Stimulated activated CD4-positive, alpha-beta T cell treated with anti-CD3 and anti-CD28 coated beads, Interleukin-15, amount 100 ng/mL, for 24 hours (primary cell): ENCODE data around the gene DLX1.
"Not testable (repeated sequence)": the region's sequence is repeated elsewhere in the genome, so short reads cannot be mapped to it uniquely, and the experiment has no call there.

Experiments used
- DNase-seq: peaks from one replicate; pipeline ENCODE4 v3.0.0-alpha.2; 2020

The DLX1 gene

GRCh38 chr2:172065111-172065510 is 20.2 kb upstream of the DLX1 start:
- no peak for DNase-seq

GRCh38 chr2:172066394-172066886 is 18.9 kb upstream of the DLX1 start:
- DNase-seq, result no peak

DNA sequence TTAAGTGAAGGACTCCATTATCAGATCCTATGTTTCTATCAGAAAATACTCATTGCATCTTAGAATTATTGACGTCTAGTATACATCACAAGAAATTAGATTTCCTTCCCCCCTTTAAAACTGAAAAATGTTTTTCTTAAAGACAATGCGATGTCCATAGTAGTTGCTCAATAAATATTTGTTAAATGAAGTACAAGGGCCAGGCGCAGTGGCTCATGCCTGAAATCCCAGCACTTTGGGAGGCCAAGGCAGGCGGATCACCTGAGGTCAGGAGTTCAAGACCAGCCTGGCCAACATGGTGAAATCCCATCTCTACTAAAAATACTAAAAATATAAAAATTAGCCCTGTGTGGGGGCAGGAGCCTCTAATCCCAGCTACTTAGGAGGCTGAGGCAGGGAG is 17.4 kb upstream of the DLX1 start:
- DNase-seq, result not testable (repeated sequence)

- no peak for DNase-seq
Observed at GRCh38 chr2:172070936-172071335, 14.4 kb upstream of the DLX1 start.

- DNase-seq, result no peak
Observed at GRCh38 chr2:172072303-172072702, 13.0 kb upstream of the DLX1 start.

DNA sequence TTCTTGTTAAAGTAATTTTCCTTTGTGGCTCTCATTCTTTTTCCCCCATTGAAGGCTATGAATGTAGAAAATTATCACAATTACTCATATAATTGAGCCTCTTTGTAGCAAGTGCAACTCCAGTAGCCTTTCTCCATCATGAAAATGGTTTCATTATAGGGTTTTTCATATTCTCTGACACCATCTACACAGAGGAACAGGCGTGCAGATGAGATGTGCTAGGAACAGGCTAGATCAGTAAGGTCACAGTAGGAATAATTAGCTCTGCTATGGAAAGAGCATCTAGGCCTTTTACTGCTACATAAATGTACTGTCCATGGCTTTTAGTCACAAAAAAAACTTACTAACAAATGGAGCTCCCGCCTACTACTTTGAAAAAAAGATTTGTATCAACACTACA is 12.6 kb upstream of the DLX1 start:
- DNase-seq, result no peak

DNA sequence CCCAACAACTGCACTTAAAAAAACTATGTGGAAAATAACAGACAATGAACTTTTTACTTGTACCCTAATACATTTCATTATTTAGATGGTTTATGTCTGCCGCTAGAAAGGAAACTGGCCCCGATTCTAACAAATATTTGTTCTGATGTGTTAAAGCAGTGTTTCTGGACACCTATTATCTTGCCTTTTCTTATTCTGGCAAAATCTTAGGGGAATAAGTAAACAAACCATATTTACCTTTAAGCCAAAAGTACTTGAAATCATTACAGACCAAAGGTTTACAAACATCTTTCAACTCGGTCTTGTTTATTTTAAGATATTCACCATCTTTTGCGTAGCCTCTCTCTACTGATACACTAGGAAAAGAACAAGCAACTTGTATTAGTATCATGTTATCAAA is 11.8 kb upstream of the DLX1 start:
- no peak for DNase-seq

DNA sequence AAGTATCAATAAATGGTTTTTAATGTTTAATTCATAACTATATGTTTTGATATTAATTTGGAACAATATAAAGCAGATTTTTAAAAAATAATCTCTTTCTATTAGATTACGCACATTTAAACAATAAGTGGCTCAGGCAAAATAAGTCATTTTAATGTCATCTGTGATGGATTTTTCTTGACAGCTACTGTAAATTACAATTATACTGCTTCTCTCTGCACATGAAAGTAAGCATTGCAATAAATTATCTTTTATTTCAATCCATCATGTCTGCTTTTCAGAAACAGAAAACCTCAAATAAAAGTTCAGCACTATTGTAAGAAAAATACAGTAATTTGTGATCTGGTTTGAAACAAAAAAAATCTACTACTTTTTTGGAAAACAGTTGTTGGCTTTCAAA is 11.1 kb upstream of the DLX1 start:
- DNase-seq, result no peak

GRCh38 chr2:172079416-172079815 is 5.9 kb upstream of the DLX1 start:
- no peak for DNase-seq

- DNase-seq, result no peak
Observed at GRCh38 chr2:172079838-172080640, 5.3 kb upstream of the DLX1 start.

GRCh38 chr2:172080641-172081220 is 4.6 kb upstream of the DLX1 start:
- no peak for DNase-seq

DNA sequence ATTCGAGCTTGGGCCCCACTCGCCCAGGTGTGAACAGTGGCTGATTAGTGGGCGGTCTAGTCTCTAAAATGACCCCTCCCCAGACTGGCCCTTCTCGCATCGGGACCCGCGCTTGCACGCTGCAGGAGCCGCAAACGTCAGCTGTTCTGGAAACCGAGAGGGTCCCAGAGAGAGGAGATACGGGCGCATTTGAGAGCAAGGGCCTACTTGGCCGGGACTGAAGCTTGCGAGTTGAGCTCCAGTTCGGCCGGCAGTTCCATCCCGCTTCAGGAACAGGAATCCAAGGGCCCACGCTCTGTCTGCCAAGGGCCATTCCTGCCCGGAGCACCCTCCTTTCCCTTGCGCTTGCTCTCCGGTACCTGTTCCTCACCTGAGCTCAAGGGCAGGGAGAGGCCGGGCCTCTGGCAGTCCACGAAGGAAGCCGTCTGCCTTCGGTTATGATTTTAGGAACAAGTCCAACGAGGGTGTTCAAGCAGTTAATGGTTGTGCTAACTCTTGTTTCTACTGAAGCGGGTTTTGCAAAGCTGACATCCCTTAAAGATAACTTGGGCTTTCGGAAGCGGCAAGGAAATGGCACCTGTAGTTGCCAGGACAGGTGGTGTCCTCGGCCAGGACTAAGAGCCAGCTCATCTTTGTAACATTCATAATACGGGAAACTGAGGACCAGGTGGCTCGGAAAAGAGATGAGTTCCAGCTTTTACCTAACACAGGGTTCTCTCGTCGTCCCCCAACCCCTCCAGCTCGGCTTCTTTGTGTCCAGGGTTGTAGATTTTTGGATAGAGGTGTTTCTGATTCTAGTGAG is 3.9 kb upstream of the DLX1 start:
- no peak for DNase-seq

GRCh38 chr2:172082105-172082943 is 3.0 kb upstream of the DLX1 start:
- DNase-seq, result no peak

DNA sequence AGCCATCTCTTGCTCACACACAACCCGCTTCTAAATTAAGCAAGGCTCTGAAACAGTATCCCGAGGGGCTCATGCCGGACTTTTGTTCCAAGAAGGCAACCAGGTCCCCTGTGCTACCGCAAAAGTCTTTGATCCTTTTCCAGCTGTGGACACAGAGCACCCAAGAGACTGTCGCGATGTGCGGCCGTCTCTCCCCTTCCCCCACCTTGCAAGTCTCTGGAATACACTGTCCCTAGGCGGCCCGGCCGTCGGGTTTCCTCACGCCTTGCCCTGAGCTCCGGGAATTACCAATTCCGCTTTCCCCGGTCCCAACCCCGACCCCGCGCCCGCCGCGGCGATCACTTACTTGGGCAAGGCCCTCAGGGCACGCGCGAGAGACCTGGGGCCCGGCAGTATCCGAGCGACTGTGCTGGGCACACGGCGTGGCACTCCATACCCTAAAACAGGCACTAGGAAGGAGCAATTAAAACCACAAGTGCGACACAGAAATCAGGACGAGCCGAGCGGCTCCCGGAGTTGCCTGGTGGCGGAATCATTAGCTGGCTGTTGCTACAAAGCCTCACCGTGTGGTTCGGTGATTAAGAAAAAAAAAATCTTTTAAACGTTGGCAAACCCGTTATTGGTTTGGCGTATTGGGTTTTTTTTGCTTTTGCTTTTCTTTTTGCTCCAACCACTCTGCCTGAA is 2.2 kb upstream of the DLX1 start:
- peak; percentile 19 for DNase-seq

GRCh38 chr2:172083628-172084394 is 1.5 kb upstream of the DLX1 start:
- DNase-seq, result peak; percentile 24

DNA sequence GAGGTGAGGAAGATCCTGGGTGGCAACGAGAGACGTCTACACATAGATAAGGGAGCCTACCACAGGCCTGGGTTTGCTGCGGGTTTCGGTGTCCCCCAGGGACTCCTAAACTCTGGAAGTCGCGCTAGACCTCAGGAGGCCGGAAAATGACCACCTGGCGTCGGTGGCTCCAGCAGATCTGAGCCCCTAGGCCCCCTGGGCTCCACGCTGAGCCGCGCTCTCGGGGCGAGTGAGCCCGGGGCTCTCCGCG is 987 bp upstream of the DLX1 start:
- no peak for DNase-seq

DNA sequence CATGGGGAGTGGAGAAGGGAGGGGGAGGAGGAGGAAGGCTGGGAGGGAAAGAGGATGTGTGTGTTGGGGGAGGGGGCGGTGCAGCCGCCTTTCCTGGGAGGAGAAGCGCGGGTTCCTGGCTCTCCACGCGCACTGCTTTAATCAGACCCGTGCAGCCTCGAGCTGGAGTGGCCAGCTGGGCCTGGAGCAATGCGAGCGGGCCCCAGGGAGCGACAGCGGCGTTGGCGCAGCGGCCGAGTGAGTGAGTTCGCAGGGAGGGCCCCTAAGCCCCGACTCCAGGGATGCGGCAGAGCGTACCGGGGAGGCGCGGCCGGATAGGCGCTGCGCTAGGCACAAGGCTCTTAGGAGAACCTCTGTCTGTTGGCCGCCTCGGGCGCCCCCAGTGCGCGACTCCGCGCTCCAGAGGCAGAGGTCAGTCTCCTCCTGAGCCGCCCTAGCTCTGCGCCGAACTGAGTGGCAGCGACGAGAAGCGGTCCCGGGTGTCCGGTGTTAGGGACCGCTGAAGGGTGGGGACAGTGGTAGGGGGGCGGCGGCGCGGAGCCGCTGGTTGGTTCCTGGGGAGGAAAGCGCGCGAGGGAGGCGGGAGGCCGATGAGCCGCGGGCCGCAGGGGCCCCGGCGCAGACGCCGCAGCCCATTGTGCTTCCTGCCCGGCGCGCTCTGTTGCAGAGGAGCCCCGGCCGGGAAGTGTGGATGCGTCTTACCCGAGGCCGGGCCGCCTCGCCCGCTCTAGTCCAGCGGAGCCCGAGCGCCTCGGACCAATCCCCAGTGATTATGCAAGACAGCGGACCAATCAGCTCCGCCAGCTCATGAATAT is 455 bp upstream of the DLX1 start:
- DNase-seq, result peak; percentile 76

GRCh38 chr2:172086241-172087206 is 1.2 kb downstream of the DLX1 start:
- peak; percentile 74 for DNase-seq

DNA sequence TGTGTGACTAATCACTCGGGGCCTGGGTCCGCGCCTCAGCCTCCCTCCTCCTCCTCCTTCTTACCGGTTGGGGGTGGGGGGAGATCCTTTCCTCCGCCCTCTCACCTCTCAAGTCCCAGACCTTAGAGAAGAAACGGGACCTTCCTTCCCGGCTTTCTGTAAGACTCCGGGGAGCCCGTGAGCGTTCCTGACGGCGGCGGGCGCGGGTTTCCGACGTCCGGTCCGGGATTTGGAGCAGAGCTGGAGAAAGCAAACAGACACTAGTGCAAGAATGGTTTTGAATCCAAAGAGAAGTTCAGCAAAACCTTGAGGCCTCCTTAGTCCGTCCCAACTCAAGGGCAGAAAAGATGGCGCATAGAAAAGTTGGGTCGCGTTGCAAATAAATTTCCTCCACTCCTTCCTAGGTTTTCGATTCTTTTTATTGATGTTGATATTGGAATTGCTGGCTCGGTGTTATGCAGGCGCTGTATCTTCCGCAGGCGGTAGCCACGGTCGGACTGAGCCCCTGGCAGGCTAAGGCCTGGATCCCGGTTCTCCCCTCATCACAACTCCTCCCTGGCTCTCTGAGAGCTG is 2.0 kb downstream of the DLX1 start:
- no peak for DNase-seq
